Epithelial cell of prostate (primary cell): ENCODE data around the gene KLHL17.

Experiments used
- DNase-seq: peaks from one replicate; pipeline ENCODE4 v3.0.0-alpha.2; 2011; ENCODE audit warnings: low read depth, low spot score
- H3K27ac ChIP-seq: fragments of 450-650 bp; 2 replicates; pipeline ENCODE4 v1.5.1; 2017; ENCODE audit warnings: mild to moderate bottlenecking

KLHL17 gene

DNA sequence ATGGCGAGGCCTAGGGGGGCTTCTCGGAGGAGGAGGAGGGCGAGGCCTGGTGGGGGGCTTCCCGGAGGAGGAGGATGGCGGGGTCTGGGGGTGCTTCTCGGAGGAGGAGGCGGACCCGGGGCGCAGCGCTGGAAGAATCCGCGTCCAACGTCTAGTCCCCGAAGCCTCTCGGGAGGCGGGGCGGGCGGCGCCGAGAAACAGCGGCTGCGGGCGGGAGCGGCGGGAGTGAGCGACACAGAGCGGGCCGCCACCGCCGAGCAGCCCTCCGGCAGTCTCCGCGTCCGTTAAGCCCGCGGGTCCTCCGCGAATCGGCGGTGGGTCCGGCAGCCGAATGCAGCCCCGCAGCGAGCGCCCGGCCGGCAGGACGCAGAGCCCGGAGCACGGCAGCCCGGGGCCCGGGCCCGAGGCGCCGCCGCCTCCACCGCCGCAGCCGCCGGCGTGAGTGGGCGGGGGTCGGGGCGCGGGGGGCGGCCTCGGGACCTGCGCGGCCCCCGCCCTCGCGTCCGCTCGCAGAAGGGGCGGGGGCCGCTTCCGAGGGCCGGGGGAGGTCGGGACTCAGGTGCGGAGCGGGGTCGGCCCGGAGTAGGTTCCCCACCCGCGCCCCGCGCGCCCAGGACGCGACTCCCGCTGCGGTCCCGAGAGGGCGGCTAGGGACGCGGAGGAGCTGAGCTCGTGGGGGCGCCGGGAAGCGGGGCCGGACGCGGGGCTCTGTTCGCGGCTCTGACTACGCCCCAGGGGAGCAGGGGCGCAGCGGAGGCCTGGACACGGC lies at the start of gene KLHL17:
Gene KLHL17 (plus strand): TSS at position 222 of the 769 bp plus-strand sequence. CDS start 110 bp downstream, at position 332.
- DNase-seq = no peak
- H3K27ac ChIP-seq = no peak within 1 kb of the TSS

DNA sequence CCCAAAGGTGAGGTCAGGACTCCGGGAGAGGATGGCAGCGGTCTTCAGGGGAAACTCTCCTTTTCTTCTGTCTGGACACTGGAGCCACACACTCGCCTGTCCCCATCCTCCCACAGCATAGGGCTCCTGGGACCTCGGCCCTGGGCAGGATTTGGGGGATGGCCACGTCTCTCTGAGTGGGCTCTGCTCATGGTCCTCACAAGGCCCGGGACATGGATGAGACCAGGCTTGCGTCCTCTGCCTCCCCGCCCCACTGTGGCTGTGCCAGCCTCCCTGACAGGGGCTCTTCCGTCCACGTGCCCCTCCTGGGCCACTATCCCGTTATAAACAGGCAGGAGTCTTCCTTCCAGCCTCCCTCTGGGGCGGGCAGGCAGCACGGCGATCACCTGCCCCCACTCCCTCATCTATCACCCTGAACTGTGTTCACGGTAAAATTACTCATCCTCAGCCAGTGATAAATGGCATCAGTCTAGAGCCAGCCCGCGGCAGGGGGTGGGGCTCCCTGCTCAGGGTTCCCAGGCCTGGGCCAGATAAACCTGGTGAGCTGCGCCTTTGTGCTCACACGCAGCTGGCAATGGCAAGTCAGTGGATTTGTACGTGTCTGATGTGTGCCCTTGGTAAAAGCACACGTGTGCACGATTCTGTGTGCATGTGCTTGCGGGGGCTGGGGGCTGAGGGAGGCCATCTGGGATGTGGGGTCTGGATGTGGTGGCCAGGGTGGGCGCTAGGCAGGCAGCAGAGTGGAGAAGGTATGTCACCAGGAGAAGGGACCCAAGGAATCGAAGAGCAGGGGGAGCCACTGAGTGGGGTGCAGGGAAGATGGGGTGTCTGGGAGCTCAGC lies 49.3 kb upstream of the KLHL17 start:
- H3K27ac ChIP-seq = no peak overlapping the region
- peak; percentile 51 for DNase-seq

- no peak overlapping the region for H3K27ac ChIP-seq
- DNase-seq = no peak
These were observed 48.3 kb upstream of the KLHL17 start for GRCh38 chr1:911875-912739.

DNA sequence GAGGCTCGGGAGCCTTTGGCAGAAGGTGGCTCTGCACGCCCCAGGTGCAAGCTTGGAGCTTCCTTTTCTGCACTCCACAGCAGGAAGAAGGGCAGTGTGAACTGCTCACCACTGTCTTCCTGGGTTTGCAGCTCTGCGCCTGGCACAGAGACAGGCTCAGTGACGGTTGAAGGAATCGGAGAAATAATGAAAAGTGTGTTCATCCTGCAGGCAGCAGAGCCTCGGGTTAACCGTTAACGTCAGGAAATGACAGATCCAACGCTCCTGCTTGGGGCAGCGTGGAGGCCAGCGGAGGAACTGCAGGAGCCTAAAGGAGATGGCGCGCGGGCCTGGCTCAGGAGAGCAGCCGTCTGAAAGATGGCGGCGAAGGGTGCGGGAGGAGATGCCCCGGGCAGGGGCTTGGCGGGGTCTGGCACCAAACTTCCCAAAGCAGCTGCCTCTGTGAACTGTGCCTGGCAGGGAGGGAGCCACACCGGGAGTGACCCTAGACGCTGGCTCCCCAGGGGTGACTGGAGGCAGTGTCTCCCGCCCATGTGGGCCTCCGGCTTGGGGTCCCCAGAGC lies 47.6 kb upstream of the KLHL17 start:
- H3K27ac ChIP-seq = no peak overlapping the region
- no peak for DNase-seq

DNA sequence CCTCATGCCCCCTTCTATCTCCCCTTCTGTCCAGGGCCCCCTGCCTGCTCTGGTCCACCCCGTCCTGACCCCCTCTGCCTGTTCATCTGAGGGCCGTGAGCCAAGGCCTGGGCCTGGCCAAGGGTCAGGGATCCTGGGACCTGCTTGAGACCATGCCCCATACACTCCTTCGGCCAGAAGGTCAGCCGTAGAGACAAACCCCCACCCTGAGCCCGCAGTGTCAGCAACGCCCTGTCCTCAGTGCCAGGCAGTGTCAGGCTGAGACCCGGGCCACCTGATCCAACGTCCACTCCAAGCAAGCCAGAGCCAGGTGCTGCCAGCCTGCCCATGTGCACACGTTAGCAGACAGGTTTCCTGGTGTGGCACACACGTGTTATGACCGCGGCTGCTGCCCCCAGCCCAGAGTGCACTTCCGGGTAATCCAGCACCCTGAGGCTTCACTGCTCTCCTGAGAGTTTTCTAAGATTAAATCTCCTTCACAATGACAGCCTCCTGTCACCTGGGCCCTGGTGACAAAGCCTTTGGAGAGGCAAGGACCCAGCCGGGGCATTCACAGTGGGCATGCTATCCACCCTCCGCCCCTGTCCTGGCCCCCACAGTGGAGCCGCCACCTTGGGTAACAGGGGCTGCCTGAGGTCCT lies 46.8 kb upstream of the KLHL17 start:
- H3K27ac ChIP-seq = no peak overlapping the region
- DNase-seq = no peak

DNA sequence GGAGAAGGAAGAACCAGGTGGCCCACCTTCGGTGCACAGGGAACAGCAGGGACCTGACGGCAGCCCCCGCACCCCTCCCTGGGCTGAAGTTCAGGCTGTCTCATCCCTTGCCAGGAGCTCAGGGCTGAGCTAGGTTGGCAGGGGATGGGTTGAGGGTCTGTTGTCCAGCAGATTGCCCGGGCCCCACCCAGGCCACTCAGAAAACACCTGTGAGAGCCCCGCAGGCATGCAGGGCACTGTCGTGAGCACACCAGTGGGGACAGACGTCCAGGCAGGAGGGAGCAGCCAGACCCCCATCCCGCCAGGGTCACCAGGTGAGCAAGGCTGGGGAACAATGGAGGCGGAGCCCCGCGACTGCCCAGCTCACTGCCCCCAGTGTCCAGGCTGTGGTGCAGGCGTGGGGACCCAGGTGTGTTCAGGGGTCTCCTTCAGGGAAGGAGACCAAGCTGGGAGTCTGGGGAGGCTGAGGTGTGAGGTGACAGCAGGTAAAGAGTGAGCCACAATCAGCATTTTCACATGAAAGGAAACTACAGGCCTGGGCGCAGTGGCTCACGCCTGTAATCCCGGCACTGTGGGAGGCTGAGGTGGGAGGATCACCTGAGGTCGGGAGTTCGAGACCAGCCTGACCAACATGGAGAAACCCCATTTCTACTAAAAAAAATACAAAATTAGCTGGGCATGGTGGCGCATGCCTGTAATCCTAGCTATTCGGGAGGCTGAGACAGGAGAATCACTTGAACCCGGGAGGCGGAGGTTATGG lies 46.1 kb upstream of the KLHL17 start:
- DNase-seq = no peak
- H3K27ac ChIP-seq = no peak overlapping the region

- no peak overlapping the region for H3K27ac ChIP-seq
These were observed 45.5 kb upstream of the KLHL17 start for GRCh38 chr1:914891-915280.

DNA sequence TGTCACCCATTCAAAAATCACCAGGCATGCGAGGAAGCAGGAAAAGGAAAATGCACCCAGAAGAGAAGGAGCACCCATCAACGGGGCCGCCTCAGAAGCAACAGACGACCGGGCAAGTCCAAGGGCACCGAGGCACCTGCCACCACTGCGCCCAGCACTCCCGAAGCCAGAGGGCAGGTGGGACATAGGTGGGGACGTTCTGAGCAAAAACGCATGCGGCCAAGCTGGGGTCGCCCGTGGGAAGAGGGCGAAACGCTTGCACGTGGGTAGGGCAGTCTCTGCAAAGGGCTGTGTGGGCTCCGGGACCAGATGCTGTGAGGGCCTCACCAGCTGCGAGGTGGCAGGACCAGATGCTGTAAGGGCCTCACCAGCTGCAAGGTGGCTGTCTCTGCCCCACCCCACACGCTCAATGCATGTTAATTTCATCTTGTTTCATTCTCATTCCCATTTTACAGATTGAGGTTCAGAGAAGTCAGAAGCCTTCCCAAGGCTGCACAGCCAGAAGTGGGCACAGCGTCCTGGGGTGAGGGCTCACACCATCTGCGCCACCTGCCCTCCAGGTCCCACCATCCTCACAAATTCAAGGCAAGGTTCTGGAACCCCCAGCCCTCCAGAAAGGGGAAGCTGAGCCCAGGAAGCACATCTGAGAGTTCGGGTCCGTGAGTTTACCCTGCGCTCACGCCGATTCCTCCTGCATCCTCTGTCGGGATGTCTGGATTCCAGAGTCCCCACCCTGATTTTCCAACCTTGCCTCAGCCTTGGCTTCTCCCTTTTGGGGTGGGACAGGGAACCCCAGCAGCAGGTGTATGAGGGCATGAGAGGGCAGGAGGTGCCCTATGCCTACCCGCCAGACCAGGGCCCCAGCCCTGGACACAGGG lies 44.9 kb upstream of the KLHL17 start:
- no peak for DNase-seq

More at GRCh38 chr1:914891-915280, 45.5 kb upstream of the KLHL17 start:
- no peak for DNase-seq

GRCh38 chr1:916173-917075 lies 44.0 kb upstream of the KLHL17 start:
- H3K27ac ChIP-seq = no peak overlapping the region
- DNase-seq = no peak

More for the DNA sequence above, 44.9 kb upstream of the KLHL17 start:
- no peak overlapping the region for H3K27ac ChIP-seq

DNA sequence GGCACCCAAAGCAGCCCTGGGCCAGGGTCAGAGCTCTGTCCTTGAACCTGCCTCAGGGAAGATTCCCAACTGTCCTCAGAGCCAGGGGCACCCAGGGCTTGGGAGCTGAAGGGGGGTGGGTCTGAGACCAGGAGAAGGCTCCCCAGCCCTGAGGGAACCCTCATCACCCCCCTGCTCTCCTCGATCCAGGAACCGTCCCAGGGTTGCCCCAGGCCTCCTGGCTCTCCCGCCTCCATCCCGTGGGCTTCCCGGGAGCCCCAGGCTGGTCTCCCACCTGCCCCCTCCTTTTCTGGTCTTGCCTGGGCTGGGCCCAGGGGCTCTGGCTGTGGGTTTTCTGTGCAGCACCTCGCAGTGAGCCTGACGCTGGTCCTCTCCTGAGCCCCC lies 43.3 kb upstream of the KLHL17 start:
- no peak overlapping the region for H3K27ac ChIP-seq
- DNase-seq = no peak

DNA sequence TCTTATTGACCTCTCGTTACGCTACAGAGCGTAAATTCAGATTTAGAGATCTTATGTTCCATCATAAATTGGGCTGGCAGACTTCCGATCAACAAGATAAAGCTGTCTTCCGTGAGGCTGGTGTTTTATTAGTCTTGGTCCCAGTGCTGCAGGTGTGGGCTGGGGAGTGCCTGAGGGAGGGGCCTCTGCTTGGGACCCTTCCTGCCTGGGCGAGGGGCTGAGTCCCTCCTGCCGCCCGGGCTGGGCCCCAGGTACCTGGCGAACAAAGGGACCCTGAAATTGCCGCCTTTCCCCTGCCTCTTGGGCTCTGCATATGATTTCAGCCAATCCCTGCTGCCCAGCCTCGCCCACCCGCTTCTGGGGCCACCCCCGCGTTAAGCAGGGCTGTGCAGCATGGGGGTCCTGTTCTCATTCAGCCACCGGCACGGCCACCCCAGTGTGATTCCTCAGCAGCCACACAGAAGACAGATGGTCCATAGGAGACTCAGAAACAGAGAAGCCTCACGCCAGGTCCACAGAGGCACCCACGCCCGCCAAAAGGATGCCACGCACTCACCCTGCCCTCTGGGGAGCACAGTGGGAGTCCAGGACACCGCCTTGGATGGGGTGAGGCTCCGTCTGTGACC lies 42.8 kb upstream of the KLHL17 start:
- H3K27ac ChIP-seq = no peak overlapping the region
- no peak for DNase-seq

GRCh38 chr1:918353-918752 lies 42.0 kb upstream of the KLHL17 start:
- no peak for DNase-seq
- H3K27ac ChIP-seq = no peak overlapping the region

DNA sequence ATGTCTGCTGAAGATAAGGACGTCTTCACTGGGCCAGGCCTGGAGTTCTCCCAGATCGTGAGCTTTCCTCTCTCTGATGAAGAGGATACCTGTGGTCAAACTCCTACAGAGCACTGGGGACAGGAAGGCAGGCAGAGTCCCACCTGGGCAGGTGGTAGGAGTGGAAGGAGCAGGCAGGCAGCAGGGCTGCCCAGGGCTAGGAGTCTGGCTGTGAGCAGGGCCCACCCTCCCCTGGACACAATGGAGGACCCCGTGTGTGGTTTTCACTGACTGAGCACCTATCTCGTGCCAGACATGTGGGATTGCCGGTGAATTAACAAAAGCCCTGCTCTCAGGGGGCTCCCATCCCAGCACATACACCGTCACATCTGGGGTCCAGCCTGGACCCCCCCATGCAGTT lies 41.5 kb upstream of the KLHL17 start:
- no peak for DNase-seq
- no peak overlapping the region for H3K27ac ChIP-seq

DNA sequence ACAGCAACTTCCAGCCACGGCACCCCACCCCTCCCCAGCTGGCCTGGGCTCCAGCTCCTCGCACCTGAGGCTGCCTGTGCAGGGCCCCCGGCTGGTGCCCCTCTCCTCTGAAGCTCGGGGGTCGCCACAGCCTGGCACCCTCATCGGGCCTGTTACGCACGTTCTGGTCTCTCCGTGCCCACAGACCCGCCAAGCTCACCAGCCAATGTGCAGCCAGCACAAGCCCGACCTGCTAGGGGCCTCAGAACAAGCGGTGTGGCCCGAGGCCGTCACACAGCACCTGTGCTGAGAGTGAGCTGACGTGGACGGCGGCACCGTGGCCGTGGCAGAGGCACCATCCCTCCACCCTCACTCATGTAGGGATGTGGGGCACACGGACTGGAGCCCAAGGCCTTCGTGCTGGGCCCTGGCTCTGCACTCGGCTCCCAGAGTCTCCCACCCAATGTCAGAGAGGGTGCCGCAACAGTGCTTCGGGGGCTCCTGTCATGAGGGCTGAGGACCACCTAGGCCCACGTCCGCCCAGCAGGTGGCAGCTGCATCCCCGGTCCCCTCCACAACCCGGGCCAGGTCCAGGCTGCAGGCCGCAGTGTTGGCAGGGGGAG lies 41.0 kb upstream of the KLHL17 start:
- no peak overlapping the region for H3K27ac ChIP-seq
- no peak for DNase-seq

DNA sequence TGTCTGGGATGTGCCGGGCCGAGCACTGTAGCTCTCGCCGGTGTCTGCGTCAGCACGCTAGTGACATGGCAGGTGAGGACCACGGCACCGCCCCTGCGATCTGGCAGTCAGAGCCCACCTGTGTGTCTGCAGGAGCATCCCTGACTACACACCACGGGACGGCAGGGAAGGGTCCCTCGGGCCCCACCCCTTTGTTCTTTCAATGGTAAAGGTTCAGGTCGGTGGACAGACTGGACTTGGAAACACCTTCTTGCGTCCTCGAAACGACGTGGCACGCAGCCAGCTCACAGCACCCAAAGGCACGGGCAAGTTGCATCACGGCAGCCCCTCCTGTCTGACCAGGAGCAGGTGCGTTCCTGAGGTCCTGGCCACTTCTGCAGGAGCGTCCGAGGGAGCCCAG lies 40.4 kb upstream of the KLHL17 start:
- DNase-seq = no peak
- H3K27ac ChIP-seq = no peak overlapping the region

GRCh38 chr1:920521-920920 lies 39.9 kb upstream of the KLHL17 start:
- no peak for DNase-seq
- no peak overlapping the region for H3K27ac ChIP-seq
